Astrocyte of the spinal cord (primary cell): ENCODE data around the gene CYP1B1.
A peak's percentile ranks its signal among the peaks of the same experiment; 100 is the strongest.

ENCODE experiments used
- DNase-seq: peaks from one replicate; pipeline ENCODE4 v3.0.0; 2011; ENCODE audit warnings: low read depth, low spot score
- H3K4me3 ChIP-seq: 2 replicates; pipeline ENCODE4 v1.5.1; 2011; ENCODE audit warnings: low read depth, mild to moderate bottlenecking, low read length, moderate library complexity
- in situ Hi-C: cut with HindIII; loops from 2 replicates; pipeline ENCODE4 v1.10.0; 2017; ENCODE audit warnings: low sequenced_read_pairs
- TF ChIP-seq, protein P1 (sequence below): IDR thresholded peaks from 2 replicates; pipeline ENCODE4 v1.5.1; 2012; ENCODE audit warnings: low read depth, mild to moderate bottlenecking, low read length, inconsistent platforms

Gene CYP1B1

DNA sequence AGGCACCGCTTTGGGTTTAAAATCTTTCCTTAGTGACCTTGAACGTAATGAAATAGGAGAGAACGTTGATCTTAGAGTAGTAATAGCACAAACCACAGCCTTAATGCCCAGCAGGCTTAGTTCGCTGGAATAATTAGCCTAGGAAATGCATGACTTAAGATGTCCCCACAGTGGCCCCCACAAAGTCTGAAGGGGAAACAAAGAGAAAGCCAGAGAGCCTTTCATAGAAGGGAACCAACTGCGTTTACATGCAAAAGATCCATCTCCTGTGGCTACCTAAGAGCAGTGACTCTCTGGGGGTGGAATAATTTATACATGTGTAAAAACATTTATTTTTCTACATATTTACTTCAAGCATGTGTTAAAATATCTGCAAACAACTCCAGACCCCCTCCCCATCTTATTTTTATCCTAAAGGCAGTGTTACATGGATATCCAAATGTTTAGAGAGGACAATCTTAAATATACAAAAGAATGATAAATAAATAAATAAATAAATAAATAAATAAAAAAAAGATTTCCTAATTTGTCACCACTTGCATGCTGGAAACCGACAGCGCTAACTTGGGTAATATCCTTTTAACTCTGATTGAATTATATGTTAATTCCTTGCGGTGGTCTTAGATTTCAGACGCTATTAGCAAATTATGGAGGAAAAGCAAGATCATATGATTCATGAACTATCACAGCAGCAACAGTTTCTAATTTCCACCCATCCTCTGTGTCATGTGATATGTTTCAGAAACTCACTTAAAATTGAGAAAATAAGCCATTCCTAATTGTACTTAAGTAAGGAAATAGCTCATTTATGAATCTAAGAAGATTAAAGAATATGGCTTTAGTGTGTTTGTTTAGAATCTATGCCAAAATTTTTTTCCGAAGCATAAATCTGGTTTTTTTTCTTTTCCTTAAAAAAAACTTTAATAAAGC, 23.4 kb upstream of the CYP1B1 start:
- no peak for DNase-seq
- TF ChIP-seq, protein P1, sequence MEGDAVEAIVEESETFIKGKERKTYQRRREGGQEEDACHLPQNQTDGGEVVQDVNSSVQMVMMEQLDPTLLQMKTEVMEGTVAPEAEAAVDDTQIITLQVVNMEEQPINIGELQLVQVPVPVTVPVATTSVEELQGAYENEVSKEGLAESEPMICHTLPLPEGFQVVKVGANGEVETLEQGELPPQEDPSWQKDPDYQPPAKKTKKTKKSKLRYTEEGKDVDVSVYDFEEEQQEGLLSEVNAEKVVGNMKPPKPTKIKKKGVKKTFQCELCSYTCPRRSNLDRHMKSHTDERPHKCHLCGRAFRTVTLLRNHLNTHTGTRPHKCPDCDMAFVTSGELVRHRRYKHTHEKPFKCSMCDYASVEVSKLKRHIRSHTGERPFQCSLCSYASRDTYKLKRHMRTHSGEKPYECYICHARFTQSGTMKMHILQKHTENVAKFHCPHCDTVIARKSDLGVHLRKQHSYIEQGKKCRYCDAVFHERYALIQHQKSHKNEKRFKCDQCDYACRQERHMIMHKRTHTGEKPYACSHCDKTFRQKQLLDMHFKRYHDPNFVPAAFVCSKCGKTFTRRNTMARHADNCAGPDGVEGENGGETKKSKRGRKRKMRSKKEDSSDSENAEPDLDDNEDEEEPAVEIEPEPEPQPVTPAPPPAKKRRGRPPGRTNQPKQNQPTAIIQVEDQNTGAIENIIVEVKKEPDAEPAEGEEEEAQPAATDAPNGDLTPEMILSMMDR: no peak
- H3K4me3 ChIP-seq: no peak overlapping the region
- in situ Hi-C loops: no loop called here

DNA sequence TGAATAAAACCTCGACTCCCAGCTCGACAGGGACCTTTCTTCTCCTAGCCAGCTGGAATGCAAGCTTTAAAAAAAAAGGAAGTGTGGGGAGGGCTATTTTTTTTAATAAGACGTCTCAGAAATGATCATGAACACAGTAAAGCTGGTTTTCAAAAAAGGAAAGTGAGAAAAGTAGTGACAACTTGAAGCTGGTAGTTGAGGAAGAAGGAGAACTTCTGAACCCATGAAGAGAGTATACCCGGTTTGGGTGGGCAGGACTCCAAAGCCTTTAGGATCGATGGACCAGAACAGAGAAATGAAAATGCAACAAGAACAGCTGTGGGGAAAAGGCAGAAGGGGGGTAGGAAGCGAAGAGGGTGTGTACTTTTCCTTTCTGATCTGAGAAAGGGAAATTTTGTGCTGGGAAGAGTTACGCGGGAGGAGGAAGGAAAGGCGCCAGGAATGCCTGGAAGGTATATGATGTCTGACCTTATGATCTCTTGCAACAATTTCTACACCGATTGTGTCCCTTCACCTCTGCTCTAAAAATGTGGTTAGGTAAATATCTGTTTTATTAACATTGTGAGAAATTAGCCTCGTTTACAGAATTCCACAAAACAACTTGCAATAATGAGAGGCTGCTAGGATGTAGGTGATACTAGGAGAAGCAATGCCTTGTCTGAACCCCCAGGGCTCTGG, 22.6 kb upstream of the CYP1B1 start:
- H3K4me3 ChIP-seq: no peak overlapping the region
- TF ChIP-seq, protein P1: no peak
- DNase-seq: no peak
- in situ Hi-C loops: no loop called here

DNA sequence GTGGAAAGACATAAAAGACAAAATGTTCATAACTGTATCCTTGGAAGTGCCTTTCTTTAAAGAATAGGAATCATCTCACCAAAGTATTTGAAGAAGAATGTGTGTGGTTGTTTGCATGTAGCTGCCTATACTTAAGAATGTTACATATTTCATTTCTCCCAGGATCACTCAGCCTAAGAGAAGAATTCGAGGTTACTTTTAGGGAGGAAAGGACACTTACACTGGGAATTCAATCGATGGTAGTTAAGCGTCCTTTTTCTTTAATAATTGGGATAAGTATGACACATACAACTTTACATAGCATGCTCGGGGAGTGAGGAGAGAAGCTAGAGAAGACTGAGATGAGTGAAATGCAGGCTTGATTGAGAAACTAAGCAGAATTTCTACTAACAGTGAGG, 22.0 kb upstream of the CYP1B1 start:
- DNase-seq: no peak
- TF ChIP-seq, protein P1: no peak
- no peak overlapping the region for H3K4me3 ChIP-seq
- in situ Hi-C loops: no loop called here

- no peak for DNase-seq
- H3K4me3 ChIP-seq: no peak overlapping the region
- TF ChIP-seq, protein P1: no peak
- in situ Hi-C loops: no loop called here
These were observed 21.5 kb upstream of the CYP1B1 start for GRCh38 chr2:38097258-38097987.

GRCh38 chr2:38095996-38096861, 20.3 kb upstream of the CYP1B1 start:
- H3K4me3 ChIP-seq: no peak overlapping the region
- DNase-seq: peak; percentile 52
- in situ Hi-C loops: no loop called here
- TF ChIP-seq, protein P1: no peak
